ENCODE data around the gene AP2S1. TPM values are rescaled to one million over a fixed set of nuclear protein-coding genes. Genes with fewer than 3 reads are reported as not detected.

Gene AP2S1
- total RNA-seq, 1 experiment from 2014 or later: 146 TPM

DNA sequence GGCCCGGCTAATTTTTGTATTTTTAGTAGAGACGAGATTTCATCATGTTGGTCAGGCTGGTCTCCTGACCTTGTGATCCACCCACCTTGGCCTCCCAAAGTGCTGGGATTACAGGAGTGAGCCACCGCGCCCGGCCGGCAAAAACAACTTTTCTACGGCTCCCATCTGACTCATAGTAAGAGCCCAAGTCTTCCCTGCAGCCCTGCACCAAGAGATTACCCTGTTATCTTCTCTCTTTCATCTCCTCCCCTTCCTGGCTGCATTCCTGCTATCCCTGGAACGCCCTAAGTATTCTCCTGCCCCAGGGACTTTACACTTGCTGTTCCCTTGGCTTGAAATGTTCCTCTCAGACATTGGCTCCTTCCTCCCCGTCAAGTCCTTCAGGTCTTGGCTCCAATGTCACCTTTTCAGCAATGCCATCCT, 6.6 kb downstream of the AP2S1 start:
- POLR2A ChIA-PET: no interaction called here
- Histone ChIP-seq H3K4me3 (ENCODE audit: low read depth in 2 of 2, low read length in 2 of 2) (no peak overlapping the region), H3K36me3 (ENCODE audit: control insufficient read depth, insufficient read depth, low read length) (0 out of 2 replicates have a peak, but pooled peaks cover 3% of the 10 kb centered on the region), H3K9me3 (ENCODE audit: control insufficient read depth, insufficient read depth, low read depth, low read length) (no peaks in the 10 kb centered on the region), H3K27ac (ENCODE audit: low read length) (no peak overlapping the region), H3K27me3 (ENCODE audit: control insufficient read depth, insufficient read depth, low read length) (no peaks in the 10 kb centered on the region), H3K4me1 (ENCODE audit: control insufficient read depth, insufficient read depth, low read length) (no peaks in the 10 kb centered on the region; the same call in 1 of the 2 replicates)
- DNase-seq (ENCODE audit: low read depth, low spot score) (no peak), ATAC-seq (no peak)
- CTCF ChIA-PET: interaction anchor here (0.7 kb wide), 1 partner anchor 350 kb away, joined by 5 read pairs; no protein-coding TSS in a partner anchor
- no TSS peak for BruUV-seq (replicated peaks)
- TF ChIP-seq, protein P1, sequence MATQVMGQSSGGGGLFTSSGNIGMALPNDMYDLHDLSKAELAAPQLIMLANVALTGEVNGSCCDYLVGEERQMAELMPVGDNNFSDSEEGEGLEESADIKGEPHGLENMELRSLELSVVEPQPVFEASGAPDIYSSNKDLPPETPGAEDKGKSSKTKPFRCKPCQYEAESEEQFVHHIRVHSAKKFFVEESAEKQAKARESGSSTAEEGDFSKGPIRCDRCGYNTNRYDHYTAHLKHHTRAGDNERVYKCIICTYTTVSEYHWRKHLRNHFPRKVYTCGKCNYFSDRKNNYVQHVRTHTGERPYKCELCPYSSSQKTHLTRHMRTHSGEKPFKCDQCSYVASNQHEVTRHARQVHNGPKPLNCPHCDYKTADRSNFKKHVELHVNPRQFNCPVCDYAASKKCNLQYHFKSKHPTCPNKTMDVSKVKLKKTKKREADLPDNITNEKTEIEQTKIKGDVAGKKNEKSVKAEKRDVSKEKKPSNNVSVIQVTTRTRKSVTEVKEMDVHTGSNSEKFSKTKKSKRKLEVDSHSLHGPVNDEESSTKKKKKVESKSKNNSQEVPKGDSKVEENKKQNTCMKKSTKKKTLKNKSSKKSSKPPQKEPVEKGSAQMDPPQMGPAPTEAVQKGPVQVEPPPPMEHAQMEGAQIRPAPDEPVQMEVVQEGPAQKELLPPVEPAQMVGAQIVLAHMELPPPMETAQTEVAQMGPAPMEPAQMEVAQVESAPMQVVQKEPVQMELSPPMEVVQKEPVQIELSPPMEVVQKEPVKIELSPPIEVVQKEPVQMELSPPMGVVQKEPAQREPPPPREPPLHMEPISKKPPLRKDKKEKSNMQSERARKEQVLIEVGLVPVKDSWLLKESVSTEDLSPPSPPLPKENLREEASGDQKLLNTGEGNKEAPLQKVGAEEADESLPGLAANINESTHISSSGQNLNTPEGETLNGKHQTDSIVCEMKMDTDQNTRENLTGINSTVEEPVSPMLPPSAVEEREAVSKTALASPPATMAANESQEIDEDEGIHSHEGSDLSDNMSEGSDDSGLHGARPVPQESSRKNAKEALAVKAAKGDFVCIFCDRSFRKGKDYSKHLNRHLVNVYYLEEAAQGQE (IDR thresholded peaks at IDR 0.05; ENCODE audit: insufficient read depth in 1 of 2, low read depth in 2 of 2, low read length in 1 of 2): no peak
- TF ChIP-seq, protein P2, sequence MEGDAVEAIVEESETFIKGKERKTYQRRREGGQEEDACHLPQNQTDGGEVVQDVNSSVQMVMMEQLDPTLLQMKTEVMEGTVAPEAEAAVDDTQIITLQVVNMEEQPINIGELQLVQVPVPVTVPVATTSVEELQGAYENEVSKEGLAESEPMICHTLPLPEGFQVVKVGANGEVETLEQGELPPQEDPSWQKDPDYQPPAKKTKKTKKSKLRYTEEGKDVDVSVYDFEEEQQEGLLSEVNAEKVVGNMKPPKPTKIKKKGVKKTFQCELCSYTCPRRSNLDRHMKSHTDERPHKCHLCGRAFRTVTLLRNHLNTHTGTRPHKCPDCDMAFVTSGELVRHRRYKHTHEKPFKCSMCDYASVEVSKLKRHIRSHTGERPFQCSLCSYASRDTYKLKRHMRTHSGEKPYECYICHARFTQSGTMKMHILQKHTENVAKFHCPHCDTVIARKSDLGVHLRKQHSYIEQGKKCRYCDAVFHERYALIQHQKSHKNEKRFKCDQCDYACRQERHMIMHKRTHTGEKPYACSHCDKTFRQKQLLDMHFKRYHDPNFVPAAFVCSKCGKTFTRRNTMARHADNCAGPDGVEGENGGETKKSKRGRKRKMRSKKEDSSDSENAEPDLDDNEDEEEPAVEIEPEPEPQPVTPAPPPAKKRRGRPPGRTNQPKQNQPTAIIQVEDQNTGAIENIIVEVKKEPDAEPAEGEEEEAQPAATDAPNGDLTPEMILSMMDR (IDR thresholded peaks at IDR 0.05): no peak
- TF ChIP-seq SIN3A (IDR thresholded peaks at IDR 0.05; ENCODE audit: borderline replicate concordance, insufficient read depth, low read depth, low read length) (no peak), TCF7L2 (IDR thresholded peaks at IDR 0.05; ENCODE audit: low read depth, low read length) (no peak), POLR2AphosphoS5 (IDR thresholded peaks at IDR 0.05; ENCODE audit: low read depth, low read length) (no peak)
- intact Hi-C loops (cut with micrococcal nuclease; ENCODE audit: unreplicated experiment): no loop called here
- in situ Hi-C loops (cut with HindIII; ENCODE audit: low pct_unique_long_range_greater_than_20kb, low sequenced_read_pairs): no loop called here

DNA sequence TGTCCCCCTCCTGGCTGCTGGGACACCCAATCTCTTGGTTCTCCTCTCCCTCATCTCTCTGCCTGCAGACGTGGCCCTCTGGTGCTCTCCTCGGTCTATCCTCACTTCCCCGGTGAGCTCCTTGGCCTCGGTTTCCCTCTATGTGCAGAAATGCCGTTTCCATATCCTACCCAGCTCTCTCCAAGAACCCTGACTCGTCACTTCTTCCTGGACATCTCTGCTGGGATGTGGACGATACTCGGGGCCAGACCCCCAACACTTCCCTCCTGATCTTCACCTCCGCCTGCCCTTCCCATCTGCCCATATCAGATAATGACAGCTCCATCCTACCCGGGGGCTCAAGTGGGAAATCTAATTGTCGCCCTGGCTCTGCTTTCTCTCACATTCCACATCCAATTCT, 7.9 kb downstream of the AP2S1 start:
- TF ChIP-seq TCF7L2 (IDR thresholded peaks at IDR 0.05; ENCODE audit: low read depth, low read length) (no peak), SIN3A (IDR thresholded peaks at IDR 0.05; ENCODE audit: borderline replicate concordance, insufficient read depth, low read depth, low read length) (no peak), POLR2AphosphoS5 (IDR thresholded peaks at IDR 0.05; ENCODE audit: low read depth, low read length) (no peak)
- TF ChIP-seq, protein P2 (IDR thresholded peaks at IDR 0.05): no peak
- TF ChIP-seq, protein P1 (IDR thresholded peaks at IDR 0.05; ENCODE audit: insufficient read depth in 1 of 2, low read depth in 2 of 2, low read length in 1 of 2): no peak
- BruUV-seq (replicated peaks): no TSS peak
- no peak overlapping the region for H3K4me3 ChIP-seq (ENCODE audit: low read depth in 2 of 2, low read length in 2 of 2)
- ChIA-PET CTCF (no interaction called here), POLR2A (no interaction called here)
- DNase-seq (ENCODE audit: low read depth, low spot score) (no peak), ATAC-seq (no peak)
- H3K4me1 ChIP-seq (ENCODE audit: control insufficient read depth, insufficient read depth, low read length): no peaks in the 10 kb centered on the region; the same call in 1 of the 2 replicates
- intact Hi-C loops (cut with micrococcal nuclease; ENCODE audit: unreplicated experiment): no loop called here
- in situ Hi-C loops (cut with HindIII; ENCODE audit: low pct_unique_long_range_greater_than_20kb, low sequenced_read_pairs): no loop called here
- 0 out of 2 replicates have a peak, but pooled peaks cover 3% of the 10 kb centered on the region for H3K36me3 ChIP-seq (ENCODE audit: control insufficient read depth, insufficient read depth, low read length)
- no peak overlapping the region for H3K27ac ChIP-seq (ENCODE audit: low read length)
- no peaks in the 10 kb centered on the region for H3K9me3 ChIP-seq (ENCODE audit: control insufficient read depth, insufficient read depth, low read depth, low read length)
- no peaks in the 10 kb centered on the region for H3K27me3 ChIP-seq (ENCODE audit: control insufficient read depth, insufficient read depth, low read length)

All from Panc1 (cell line).